ENCODE data around the gene OPALIN.
"Not testable (repeated sequence)": the region's sequence is repeated elsewhere in the genome, so short reads cannot be mapped to it uniquely, and the experiment has no call there.

The OPALIN gene

GRCh38 chr10:96311180-96311715 is 47.6 kb downstream of the OPALIN start:
- Histone ChIP-seq H3K36me3 (ENCODE audit: insufficient read depth, low read length) (no peaks in the 10 kb centered on the region), H3K27me3 (ENCODE audit: control insufficient read depth in 1 of 2, insufficient read depth in 2 of 2, low read length in 2 of 2) (no peaks in the 10 kb centered on the region), H3K9me3 (ENCODE audit: low read length) (no peaks in the 10 kb centered on the region), H3K9ac (ENCODE audit: low read length) (no peak overlapping the region), H3K4me3 (ENCODE audit: low read depth in 1 of 2, low read length in 2 of 2) (no peak overlapping the region), H3K27ac (ENCODE audit: low read depth, low read length) (no peak overlapping the region), H3K4me1 (ENCODE audit: insufficient read depth, low read length) (peaks cover 25% of the 10 kb centered on the region)

DNA sequence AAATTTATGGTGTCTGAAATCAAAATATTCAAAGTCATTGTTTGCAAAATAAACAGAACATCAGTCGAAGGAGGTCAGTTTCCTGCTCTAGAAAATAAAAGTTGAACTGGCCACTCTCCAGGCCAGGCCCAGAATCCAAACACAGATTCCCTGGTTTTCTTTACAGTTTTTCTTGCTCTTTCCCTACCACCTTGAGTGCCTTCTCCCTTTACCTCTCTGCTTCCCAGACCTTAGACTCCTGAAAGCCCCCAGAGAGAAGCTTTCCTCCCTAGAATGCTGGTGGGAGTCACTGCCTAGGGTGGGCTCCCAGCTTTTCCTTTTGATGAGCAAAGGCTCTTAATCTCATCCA is 48.5 kb downstream of the OPALIN start:
- Histone ChIP-seq H3K27me3 (ENCODE audit: control insufficient read depth in 1 of 2, insufficient read depth in 2 of 2, low read length in 2 of 2) (no peaks in the 10 kb centered on the region), H3K4me3 (ENCODE audit: low read depth in 1 of 2, low read length in 2 of 2) (no peak overlapping the region), H3K9ac (ENCODE audit: low read length) (no peak overlapping the region), H3K36me3 (ENCODE audit: insufficient read depth, low read length) (no peaks in the 10 kb centered on the region), H3K27ac (ENCODE audit: low read depth, low read length) (peak overlapping the region; percentile 17), H3K9me3 (ENCODE audit: low read length) (no peaks in the 10 kb centered on the region), H3K4me1 (ENCODE audit: insufficient read depth, low read length) (peaks cover 26% of the 10 kb centered on the region)

DNA sequence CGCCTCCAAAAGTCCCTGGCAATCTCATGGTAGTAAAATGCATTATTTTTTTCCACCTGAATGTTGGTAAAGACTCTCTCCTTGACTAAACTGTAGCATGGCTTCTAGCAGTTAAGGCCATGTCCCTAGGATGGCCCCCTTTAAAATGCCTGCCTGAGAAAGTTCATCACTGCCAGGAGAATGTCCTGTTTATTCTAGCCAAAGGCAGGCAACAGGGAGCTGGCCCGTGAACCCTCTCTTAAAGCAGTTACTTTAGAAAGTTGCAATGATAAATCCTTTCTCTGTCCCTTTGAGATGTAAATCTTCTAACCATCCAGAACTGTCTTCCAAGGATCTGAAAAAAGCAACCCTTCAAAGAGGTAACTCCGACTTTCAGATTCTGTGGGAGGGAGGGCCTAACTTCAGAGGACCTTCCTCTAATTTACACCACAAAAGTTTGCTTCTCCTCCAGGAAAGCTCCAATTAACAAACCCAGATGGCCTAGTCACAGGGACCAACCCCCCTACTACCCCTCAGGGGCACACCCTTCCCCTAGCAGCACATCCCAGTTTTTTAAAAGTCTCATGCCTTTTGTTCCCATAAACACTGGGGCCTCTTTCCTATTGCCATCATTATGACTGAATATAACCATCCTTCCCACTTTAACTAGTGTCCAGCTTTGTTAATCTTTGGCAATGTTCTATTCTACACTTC is 49.0 kb downstream of the OPALIN start:
- H3K27ac ChIP-seq (ENCODE audit: low read depth, low read length), result no peak overlapping the region
- no peaks in the 10 kb centered on the region for H3K9me3 ChIP-seq (ENCODE audit: low read length)

GRCh38 chr10:96308854-96309253 is 49.9 kb downstream of the OPALIN start:
- H3K27me3 ChIP-seq (ENCODE audit: control insufficient read depth in 1 of 2, insufficient read depth in 2 of 2, low read length in 2 of 2); H3K9ac ChIP-seq (ENCODE audit: low read length); H3K27ac ChIP-seq (ENCODE audit: low read depth, low read length); H3K36me3 ChIP-seq (ENCODE audit: insufficient read depth, low read length); H3K4me3 ChIP-seq (ENCODE audit: low read depth in 1 of 2, low read length in 2 of 2); H3K9me3 ChIP-seq (ENCODE audit: low read length): not testable (repeated sequence)
- peaks cover 26% of the 10 kb centered on the region for H3K4me1 ChIP-seq (ENCODE audit: insufficient read depth, low read length)

More for the DNA sequence above, 49.0 kb downstream of the OPALIN start:
- peaks cover 26% of the 10 kb centered on the region for H3K4me1 ChIP-seq (ENCODE audit: insufficient read depth, low read length)
- H3K36me3 ChIP-seq (ENCODE audit: insufficient read depth, low read length), result no peaks in the 10 kb centered on the region
- no peak overlapping the region for H3K9ac ChIP-seq (ENCODE audit: low read length)
- no peaks in the 10 kb centered on the region for H3K27me3 ChIP-seq (ENCODE audit: control insufficient read depth in 1 of 2, insufficient read depth in 2 of 2, low read length in 2 of 2)
- H3K4me3 ChIP-seq (ENCODE audit: low read depth in 1 of 2, low read length in 2 of 2), result no peak overlapping the region

DNA sequence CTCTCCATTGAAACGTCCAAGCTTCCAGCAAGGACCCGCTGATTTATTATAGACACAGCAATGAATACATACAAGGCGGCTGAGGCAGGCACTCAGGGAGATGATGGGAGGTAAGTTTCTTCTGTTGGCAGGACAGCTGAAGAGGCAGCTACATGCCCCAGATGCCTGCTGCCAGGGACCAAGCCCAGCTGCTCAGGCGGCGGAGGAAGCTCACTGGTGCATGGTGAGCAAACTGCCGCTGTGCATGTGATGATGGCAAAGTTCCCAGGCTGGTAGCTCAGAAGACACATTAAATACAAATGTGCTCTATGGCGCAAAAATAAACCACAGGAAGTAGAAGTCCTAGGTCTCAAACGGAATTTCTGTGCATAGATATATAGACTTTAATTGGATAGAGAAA is 52.3 kb downstream of the OPALIN start:
- Histone ChIP-seq H3K4me1 (ENCODE audit: insufficient read depth, low read length) (peaks cover 26% of the 10 kb centered on the region), H3K4me3 (ENCODE audit: low read depth in 1 of 2, low read length in 2 of 2) (no peak overlapping the region), H3K27me3 (ENCODE audit: control insufficient read depth in 1 of 2, insufficient read depth in 2 of 2, low read length in 2 of 2) (no peaks in the 10 kb centered on the region), H3K27ac (ENCODE audit: low read depth, low read length) (no peak overlapping the region), H3K9ac (ENCODE audit: low read length) (no peak overlapping the region), H3K36me3 (ENCODE audit: insufficient read depth, low read length) (no peaks in the 10 kb centered on the region), H3K9me3 (ENCODE audit: low read length) (no peaks in the 10 kb centered on the region)

DNA sequence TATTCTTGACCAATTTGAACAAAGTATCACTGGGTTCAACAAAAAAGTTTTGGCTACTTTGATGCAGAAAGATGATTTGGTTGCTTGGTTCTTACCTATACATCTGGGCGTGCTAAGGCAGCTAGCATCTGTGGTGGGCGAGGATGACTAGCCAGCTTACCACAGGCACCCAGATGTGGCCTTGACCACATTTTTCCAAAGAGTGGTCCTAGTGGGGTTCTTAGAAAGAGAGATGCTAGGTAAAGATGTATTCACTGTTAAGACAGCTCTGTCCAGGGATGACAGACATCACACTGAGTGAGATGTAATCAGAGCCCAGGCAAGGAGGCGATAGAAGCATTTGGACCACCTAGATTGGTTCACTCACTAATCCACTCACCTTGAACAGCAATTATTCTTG is 53.8 kb downstream of the OPALIN start:
- Histone ChIP-seq H3K9ac (ENCODE audit: low read length) (no peak overlapping the region), H3K4me3 (ENCODE audit: low read depth in 1 of 2, low read length in 2 of 2) (no peak overlapping the region), H3K27ac (ENCODE audit: low read depth, low read length) (no peak overlapping the region), H3K4me1 (ENCODE audit: insufficient read depth, low read length) (peaks cover 20% of the 10 kb centered on the region), H3K36me3 (ENCODE audit: insufficient read depth, low read length) (no peaks in the 10 kb centered on the region), H3K27me3 (ENCODE audit: control insufficient read depth in 1 of 2, insufficient read depth in 2 of 2, low read length in 2 of 2) (no peaks in the 10 kb centered on the region), H3K9me3 (ENCODE audit: low read length) (no peaks in the 10 kb centered on the region)

- no peaks in the 10 kb centered on the region for H3K9me3 ChIP-seq (ENCODE audit: low read length)
- no peak within 1 kb of the TSS for H3K4me3 ChIP-seq (ENCODE audit: low read depth in 1 of 2, low read length in 2 of 2)
- no peaks in the 10 kb centered on the region for H3K27me3 ChIP-seq (ENCODE audit: control insufficient read depth in 1 of 2, insufficient read depth in 2 of 2, low read length in 2 of 2)
- no peak within 1 kb of the TSS for H3K9ac ChIP-seq (ENCODE audit: low read length)
- H3K4me1 ChIP-seq (ENCODE audit: insufficient read depth, low read length), result peaks cover 12% of the 10 kb centered on the region
- H3K27ac ChIP-seq (ENCODE audit: low read depth, low read length), result no peak within 1 kb of the TSS
- no peaks in the 10 kb centered on the region for H3K36me3 ChIP-seq (ENCODE audit: insufficient read depth, low read length)
Observed at GRCh38 chr10:96304230-96304629, 54.6 kb downstream of the OPALIN start, which contains the start of gene DNTT. Gene DNTT, plus strand, starts transcription at chr10:96304434. Its CDS starts 64 bp downstream, at chr10:96304498.

- no peaks in the 10 kb centered on the region for H3K27me3 ChIP-seq (ENCODE audit: control insufficient read depth in 1 of 2, insufficient read depth in 2 of 2, low read length in 2 of 2)
- peaks cover 5% of the 10 kb centered on the region for H3K4me1 ChIP-seq (ENCODE audit: insufficient read depth, low read length)
- H3K27ac ChIP-seq (ENCODE audit: low read depth, low read length), result no peak overlapping the region
- no peaks in the 10 kb centered on the region for H3K36me3 ChIP-seq (ENCODE audit: insufficient read depth, low read length)
- no peaks in the 10 kb centered on the region for H3K9me3 ChIP-seq (ENCODE audit: low read length)
- no peak overlapping the region for H3K4me3 ChIP-seq (ENCODE audit: low read depth in 1 of 2, low read length in 2 of 2)
- no peak overlapping the region for H3K9ac ChIP-seq (ENCODE audit: low read length)
Observed at GRCh38 chr10:96301616-96302015, 57.2 kb downstream of the OPALIN start.

- Histone ChIP-seq H3K27ac (ENCODE audit: low read depth, low read length) (no peak overlapping the region), H3K9me3 (ENCODE audit: low read length) (no peaks in the 10 kb centered on the region), H3K4me3 (ENCODE audit: low read depth in 1 of 2, low read length in 2 of 2) (no peak overlapping the region), H3K36me3 (ENCODE audit: insufficient read depth, low read length) (no peaks in the 10 kb centered on the region), H3K9ac (ENCODE audit: low read length) (no peak overlapping the region), H3K27me3 (ENCODE audit: control insufficient read depth in 1 of 2, insufficient read depth in 2 of 2, low read length in 2 of 2) (no peaks in the 10 kb centered on the region), H3K4me1 (ENCODE audit: insufficient read depth, low read length) (no peaks in the 10 kb centered on the region)
Observed at GRCh38 chr10:96299383-96299782, 59.4 kb downstream of the OPALIN start.

DNA sequence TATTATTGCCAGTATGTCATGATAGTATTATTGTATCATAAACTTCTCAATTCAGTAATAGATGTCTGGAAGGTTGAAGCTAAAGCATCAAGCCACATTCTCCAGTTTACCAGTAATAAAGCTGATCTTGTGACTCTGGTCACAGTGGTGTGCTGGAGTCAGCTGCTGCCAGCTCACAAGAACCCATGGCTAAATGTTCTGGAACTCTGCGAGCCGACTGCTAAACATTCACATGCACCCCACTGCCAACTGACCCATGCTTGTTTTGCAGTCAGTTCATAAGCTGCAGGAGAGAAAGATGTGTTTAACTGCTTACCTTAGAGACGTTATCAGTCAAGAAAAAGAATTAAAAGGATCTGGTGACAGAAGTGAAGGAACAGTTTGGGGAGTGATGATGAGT is 60.4 kb downstream of the OPALIN start:
- H3K9me3 ChIP-seq (ENCODE audit: low read length), result no peaks in the 10 kb centered on the region
- no peak overlapping the region for H3K4me3 ChIP-seq (ENCODE audit: low read depth in 1 of 2, low read length in 2 of 2)
- H3K36me3 ChIP-seq (ENCODE audit: insufficient read depth, low read length), result no peaks in the 10 kb centered on the region
- no peak overlapping the region for H3K27ac ChIP-seq (ENCODE audit: low read depth, low read length)
- H3K27me3 ChIP-seq (ENCODE audit: control insufficient read depth in 1 of 2, insufficient read depth in 2 of 2, low read length in 2 of 2), result no peaks in the 10 kb centered on the region
- no peaks in the 10 kb centered on the region for H3K4me1 ChIP-seq (ENCODE audit: insufficient read depth, low read length)
- no peak overlapping the region for H3K9ac ChIP-seq (ENCODE audit: low read length)

DNA sequence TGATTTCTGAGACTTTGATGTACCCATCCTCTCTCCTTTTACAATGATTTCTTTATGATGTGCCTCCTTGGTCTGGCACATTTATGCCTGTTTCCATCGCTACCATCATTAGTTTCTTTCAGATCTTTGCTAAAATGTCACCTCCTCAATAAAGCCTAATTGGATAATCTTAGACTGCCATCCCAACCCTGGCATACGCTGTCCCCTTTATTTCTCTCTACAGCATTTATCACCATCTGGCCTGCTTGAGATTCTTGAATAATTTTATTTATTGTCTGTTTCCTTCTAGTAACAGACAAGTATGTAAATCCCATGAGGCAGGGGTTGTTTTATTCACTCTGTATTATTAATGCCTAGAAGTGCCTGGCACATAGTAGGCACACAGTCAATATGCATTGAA is 61.3 kb downstream of the OPALIN start:
- Histone ChIP-seq H3K9ac (ENCODE audit: low read length) (no peak overlapping the region), H3K27me3 (ENCODE audit: control insufficient read depth in 1 of 2, insufficient read depth in 2 of 2, low read length in 2 of 2) (no peaks in the 10 kb centered on the region), H3K4me1 (ENCODE audit: insufficient read depth, low read length) (no peaks in the 10 kb centered on the region), H3K36me3 (ENCODE audit: insufficient read depth, low read length) (no peaks in the 10 kb centered on the region), H3K4me3 (ENCODE audit: low read depth in 1 of 2, low read length in 2 of 2) (no peak overlapping the region), H3K9me3 (ENCODE audit: low read length) (no peaks in the 10 kb centered on the region), H3K27ac (ENCODE audit: low read depth, low read length) (no peak overlapping the region)

DNA sequence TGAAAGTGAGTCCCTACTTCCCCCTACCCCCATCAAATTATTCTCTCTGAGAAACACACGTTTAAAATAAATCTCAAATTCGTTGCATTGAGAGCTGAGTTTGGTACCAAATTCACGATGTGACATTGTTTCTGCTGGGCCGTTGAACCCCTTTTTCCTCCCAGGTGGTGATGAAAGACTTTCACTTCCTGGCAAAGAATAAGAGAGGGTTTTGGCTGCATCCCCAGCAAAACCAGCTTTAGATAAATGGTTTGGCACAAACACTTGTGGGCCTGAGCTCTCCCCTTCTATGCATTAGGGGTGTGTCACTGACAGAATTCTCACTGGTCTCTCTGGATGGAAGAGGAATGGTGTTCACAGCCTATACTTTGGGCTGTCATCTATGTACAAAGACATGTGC is 63.3 kb downstream of the OPALIN start:
- Histone ChIP-seq H3K36me3 (ENCODE audit: insufficient read depth, low read length) (no peaks in the 10 kb centered on the region), H3K4me1 (ENCODE audit: insufficient read depth, low read length) (no peaks in the 10 kb centered on the region), H3K27me3 (ENCODE audit: control insufficient read depth in 1 of 2, insufficient read depth in 2 of 2, low read length in 2 of 2) (no peaks in the 10 kb centered on the region)

More for the DNA sequence above, 63.3 kb downstream of the OPALIN start:
- H3K9ac ChIP-seq (ENCODE audit: low read length), result no peak overlapping the region
- H3K4me3 ChIP-seq (ENCODE audit: low read depth in 1 of 2, low read length in 2 of 2), result no peak overlapping the region
- H3K9me3 ChIP-seq (ENCODE audit: low read length), result no peaks in the 10 kb centered on the region
- H3K27ac ChIP-seq (ENCODE audit: low read depth, low read length), result no peak overlapping the region

All from muscle layer of colon (tissue), 2 donors.